SJCRH30 (cell line): ENCODE data around the gene GCFC2. TPM values are rescaled to one million over a fixed set of nuclear protein-coding genes. Genes with fewer than 3 reads are reported as not detected.

Source experiments
- DNase-seq, 2 experiments: peaks; one replicate each; pipeline ENCODE4 v3.0.0-alpha.2; 2015 to 2020
- H3K27ac ChIP-seq: fragments of 250-450 bp; sonication (Bioruptor Pico); 2 replicates; pipeline ENCODE4 v1.5.1; 2020; ENCODE audit warnings: mild to moderate bottlenecking, moderate library complexity
- H3K27me3 ChIP-seq: fragments of 250-450 bp; sonication (Bioruptor Pico); 2 replicates; pipeline ENCODE4 v1.5.1; 2020; ENCODE audit warnings: mild to moderate bottlenecking, moderate library complexity
- H3K36me3 ChIP-seq: fragments of 250-450 bp; sonication (Bioruptor Pico); 2 replicates; pipeline ENCODE4 v1.5.1; 2020; ENCODE audit warnings: mild to moderate bottlenecking, moderate library complexity
- H3K4me1 ChIP-seq: fragments of 250-450 bp; sonication (Bioruptor Pico); 2 replicates; pipeline ENCODE4 v1.5.1; 2020; ENCODE audit warnings: mild to moderate bottlenecking, moderate library complexity
- H3K4me3 ChIP-seq: fragments of 250-450 bp; sonication (Bioruptor Pico); 2 replicates; pipeline ENCODE4 v1.5.1; 2020; ENCODE audit warnings: mild to moderate bottlenecking, moderate library complexity
- H3K9me3 ChIP-seq: fragments of 250-450 bp; sonication (Bioruptor Pico); replicated peaks from 2 replicates; pipeline ENCODE4 v1.5.1; 2020; ENCODE audit warnings: mild to moderate bottlenecking, moderate library complexity
- total RNA-seq: library from RNA; depleted of rRNA; stranded (reverse); fragments of >200 nt; shearing (Covaris generic); gene quantifications from 2 replicates; pipeline ENCODE4 v1.2.3, GENCODE V29; 2014; rRNA removed

The GCFC2 gene
- total RNA-seq, 1 experiment from 2014 or later: 41.1 TPM

DNA sequence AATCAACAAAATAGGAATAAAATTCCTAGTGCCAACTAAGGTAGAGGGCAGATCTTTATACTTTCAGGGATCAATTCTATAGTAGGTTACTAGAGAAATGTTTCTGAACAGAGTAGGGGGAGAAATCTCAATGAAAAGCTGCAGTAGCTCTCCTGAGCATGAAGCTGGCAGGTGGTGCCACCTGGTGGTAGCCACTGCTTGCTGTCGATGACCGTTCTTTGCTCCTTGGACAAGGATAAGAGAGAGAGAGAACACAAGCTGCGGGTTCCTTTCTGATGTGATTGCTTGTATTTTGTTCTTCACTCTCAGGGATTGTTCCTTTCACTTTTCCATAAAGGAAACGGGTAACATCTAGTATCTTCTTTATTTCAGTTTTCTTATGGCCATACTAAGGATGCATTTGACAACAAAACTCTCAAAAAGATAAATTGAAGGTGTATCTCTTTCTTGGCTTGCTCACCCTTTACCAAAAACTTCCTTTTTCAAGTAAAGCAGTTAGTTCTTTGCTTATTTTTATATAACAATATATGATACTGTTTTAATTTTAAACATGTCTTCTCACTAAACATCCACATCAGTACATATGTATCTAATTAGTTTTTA, 82.7 kb downstream of the GCFC2 start:
- no peaks in the 10 kb centered on the region for H3K4me1 ChIP-seq
- H3K4me3 ChIP-seq: no peak overlapping the region
- H3K9me3 ChIP-seq: no peaks in the 10 kb centered on the region
- no peak overlapping the region for H3K27ac ChIP-seq
- no peaks in the 10 kb centered on the region for H3K36me3 ChIP-seq
- H3K27me3 ChIP-seq: peaks cover 10% of the 10 kb centered on the region; the same call in 1 of the 2 replicates
- peak; percentile 72 to 84 for DNase-seq

DNA sequence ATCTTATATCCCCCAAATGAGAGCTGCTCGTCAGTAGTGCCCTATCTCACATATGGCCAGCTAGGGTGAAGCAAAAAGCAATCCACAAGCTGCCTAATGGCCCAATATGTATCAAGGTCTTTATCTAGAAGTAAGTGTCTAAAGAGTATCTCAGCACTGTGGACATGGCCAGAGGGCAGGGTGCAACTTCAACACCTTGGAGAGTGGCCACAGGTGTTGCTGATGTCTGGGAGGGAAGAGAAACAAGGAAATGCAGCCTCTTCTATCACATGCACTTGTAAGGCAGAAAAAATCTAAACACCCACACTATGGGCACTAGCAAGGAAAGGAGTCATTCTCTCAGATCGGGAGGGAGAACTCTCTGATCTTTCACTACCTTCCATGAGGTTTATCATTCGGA, 87.8 kb downstream of the GCFC2 start:
- no peak for DNase-seq
- no peaks in the 10 kb centered on the region for H3K36me3 ChIP-seq
- H3K4me3 ChIP-seq: no peak overlapping the region
- no peaks in the 10 kb centered on the region for H3K9me3 ChIP-seq
- H3K27me3 ChIP-seq: peaks cover 6% of the 10 kb centered on the region; the same call in 1 of the 2 replicates
- no peak overlapping the region for H3K27ac ChIP-seq
- H3K4me1 ChIP-seq: no peaks in the 10 kb centered on the region

DNA sequence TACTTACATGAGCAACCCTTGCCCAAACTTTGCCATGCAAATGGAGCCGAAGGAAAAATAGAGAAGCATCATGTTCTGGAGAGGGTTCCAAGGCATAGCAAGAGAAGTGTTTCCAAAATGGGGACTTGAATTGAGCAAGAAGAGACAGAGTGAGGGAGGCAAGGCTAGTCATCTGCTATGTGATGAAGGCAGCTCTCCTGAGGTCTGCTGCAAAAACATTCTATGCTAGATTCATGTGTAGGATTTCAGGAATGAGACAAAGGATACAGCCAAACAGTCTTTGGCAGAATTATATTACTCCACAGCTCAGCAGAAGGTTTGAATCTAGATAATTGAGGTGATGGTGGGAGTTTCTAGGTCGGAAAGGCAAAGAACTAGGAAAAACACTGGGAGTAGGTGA, 88.2 kb downstream of the GCFC2 start:
- Histone ChIP-seq H3K4me3 (no peak overlapping the region), H3K27ac (no peak overlapping the region), H3K36me3 (no peaks in the 10 kb centered on the region), H3K4me1 (no peaks in the 10 kb centered on the region), H3K9me3 (no peaks in the 10 kb centered on the region), H3K27me3 (peaks cover 6% of the 10 kb centered on the region; the same call in 1 of the 2 replicates)
- DNase-seq: no peak

DNA sequence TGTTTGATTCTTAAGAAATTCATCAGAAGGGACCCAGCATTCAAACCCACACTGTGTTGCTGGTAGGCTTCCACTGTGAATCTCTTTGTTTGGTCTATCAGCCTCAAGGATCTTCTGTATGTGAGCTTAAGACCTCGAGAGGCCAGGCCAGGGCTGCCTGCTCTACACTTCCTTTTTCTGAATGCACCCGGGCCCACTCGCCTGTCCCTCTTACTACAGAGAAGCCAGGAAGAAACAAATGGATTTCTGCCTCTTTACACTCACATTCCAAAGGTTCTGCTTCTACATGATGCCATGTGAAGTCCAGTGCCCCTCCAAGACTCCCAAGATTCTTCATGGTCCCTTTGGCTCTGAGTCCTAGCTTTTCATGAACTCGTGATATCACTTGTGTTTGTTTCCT, 89.5 kb downstream of the GCFC2 start:
- Histone ChIP-seq H3K4me3 (no peak overlapping the region), H3K36me3 (no peaks in the 10 kb centered on the region), H3K27me3 (peaks cover 6% of the 10 kb centered on the region; the same call in 1 of the 2 replicates), H3K4me1 (no peaks in the 10 kb centered on the region), H3K9me3 (0 out of 2 replicates have a peak, but pooled peaks cover 2% of the 10 kb centered on the region), H3K27ac (no peak overlapping the region)
- DNase-seq: no peak

DNA sequence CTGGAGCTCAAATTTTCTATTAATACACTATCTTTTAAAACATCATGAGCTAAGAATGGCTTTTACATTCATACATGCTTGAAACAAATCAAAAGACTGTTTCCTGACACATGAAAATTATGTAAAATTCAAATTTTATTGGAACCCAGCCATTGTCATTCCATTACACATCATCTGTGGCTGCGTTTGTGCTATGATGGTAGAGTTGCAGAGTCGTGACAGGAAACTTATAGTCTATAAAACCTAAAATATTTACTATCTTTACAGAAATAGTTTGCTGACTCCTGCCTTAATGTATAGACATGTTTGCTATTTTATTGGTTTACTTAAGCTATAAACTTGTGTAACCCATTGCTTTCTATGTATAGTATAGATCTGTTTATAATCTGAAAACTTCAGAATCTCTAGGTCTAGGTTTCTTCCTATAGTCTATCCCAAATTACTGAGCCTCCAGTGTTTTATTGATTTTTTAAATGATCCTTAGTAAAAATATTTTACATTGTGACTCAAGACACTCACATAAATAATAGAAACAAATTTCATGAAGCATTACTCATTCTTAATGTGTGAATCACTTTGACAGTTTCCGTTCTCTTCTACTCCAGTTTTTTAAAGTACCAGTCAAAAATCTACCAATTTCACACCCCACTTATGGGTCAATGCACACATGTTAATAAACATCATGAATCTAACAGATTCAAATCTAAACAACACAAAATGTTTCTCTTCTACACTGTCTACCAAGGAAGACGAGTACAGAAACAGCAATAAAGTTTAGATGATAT, 90.6 kb downstream of the GCFC2 start:
- no peak for DNase-seq
- Histone ChIP-seq H3K27ac (no peak overlapping the region), H3K4me1 (no peaks in the 10 kb centered on the region), H3K36me3 (no peaks in the 10 kb centered on the region), H3K4me3 (no peak overlapping the region), H3K9me3 (0 out of 2 replicates have a peak, but pooled peaks cover 2% of the 10 kb centered on the region), H3K27me3 (peaks cover 6% of the 10 kb centered on the region; the same call in 1 of the 2 replicates)

DNA sequence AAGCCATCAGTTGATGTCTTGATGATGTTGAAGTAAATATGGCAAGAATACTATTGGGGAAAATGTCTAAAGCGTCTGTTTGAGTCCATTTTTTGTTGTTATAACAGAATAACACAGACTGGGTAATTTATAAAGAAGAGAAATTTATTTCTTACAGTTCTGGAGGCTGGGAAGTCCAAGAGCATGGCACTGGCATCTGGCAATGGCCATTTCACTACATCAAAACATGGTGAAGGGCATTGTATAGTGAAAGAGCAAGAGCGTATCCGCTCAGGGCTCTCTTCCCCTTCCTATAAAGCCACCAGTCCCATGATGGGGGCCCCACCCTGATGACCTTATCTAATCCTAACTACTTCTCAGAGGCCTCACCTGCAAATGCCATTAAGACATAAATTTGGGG, 93.8 kb downstream of the GCFC2 start:
- H3K27ac ChIP-seq: no peak overlapping the region
- H3K4me1 ChIP-seq: no peaks in the 10 kb centered on the region
- no peaks in the 10 kb centered on the region for H3K36me3 ChIP-seq
- no peak for DNase-seq
- H3K4me3 ChIP-seq: no peak overlapping the region
- H3K27me3 ChIP-seq: no peaks in the 10 kb centered on the region
- H3K9me3 ChIP-seq: 0 out of 2 replicates have a peak, but pooled peaks cover 2% of the 10 kb centered on the region

DNA sequence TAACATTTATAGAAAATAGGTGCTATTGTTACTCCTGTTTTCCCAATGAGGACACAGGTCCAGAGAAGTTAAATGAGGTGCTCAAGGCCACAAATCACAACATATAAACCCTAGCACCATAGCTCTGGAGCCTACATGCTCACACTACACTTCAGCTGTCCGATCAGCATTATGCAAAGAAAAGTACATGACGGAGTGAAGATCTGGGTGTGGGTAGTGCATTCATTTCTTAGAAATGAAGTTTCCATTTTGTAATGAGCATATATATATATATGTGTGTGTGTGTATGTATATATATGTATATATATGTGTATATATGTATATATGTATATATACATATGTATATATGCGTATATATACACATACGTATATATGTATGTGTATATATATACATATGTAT, 94.3 kb downstream of the GCFC2 start:
- Histone ChIP-seq H3K9me3 (0 out of 2 replicates have a peak, but pooled peaks cover 2% of the 10 kb centered on the region), H3K27ac (no peak overlapping the region), H3K27me3 (no peaks in the 10 kb centered on the region), H3K4me1 (no peaks in the 10 kb centered on the region), H3K4me3 (no peak overlapping the region), H3K36me3 (no peaks in the 10 kb centered on the region)
- no peak for DNase-seq

DNA sequence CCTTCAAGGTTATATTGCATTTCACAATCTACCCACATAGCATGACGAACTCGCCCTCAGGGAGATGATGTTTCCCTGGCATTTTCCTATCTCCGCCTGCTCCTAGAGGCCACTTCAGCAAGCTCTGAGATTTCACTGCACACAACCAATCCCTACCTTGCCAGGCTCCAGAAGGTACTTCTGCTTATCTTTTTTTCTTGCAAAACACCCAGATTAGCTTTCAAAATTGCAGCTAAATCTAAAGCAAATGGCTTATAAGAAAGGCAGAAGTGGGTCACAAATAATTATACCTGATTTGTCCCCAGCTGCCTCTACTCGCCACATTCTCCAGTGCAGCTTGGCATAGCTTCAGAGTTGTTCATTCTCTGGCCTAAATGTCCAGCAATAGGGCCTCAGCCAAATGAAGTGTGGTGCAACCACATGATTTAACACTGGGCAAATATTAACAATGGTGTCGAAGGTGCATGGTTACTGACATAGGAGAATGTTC, 96.5 kb downstream of the GCFC2 start:
- Histone ChIP-seq H3K4me1 (no peaks in the 10 kb centered on the region), H3K4me3 (no peak overlapping the region), H3K27me3 (no peaks in the 10 kb centered on the region), H3K36me3 (no peaks in the 10 kb centered on the region), H3K27ac (no peak overlapping the region), H3K9me3 (0 out of 2 replicates have a peak, but pooled peaks cover 2% of the 10 kb centered on the region)
- DNase-seq: no peak

DNA sequence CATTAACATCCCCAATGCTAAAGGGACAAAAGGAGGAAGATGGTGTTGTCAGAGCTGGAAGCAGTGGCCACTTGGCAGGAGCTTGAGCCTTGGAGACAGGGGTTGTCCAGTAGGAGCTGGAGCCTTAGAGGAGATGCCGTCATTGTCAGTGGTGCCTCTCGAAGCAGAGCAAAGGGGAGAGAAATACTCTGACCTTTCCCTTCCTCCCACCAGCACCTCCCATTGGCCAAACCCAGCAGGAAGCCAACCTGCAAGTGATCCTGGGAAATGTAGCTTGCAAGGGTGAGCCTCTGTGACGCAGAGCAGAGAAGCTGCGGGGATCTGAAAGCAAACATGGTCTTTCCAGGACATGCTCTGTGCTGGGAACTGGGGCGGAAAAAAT, 97.9 kb downstream of the GCFC2 start:
- H3K4me3 ChIP-seq: no peak overlapping the region
- no peaks in the 10 kb centered on the region for H3K36me3 ChIP-seq
- 0 out of 2 replicates have a peak, but pooled peaks cover 2% of the 10 kb centered on the region for H3K9me3 ChIP-seq
- DNase-seq: no peak
- H3K27ac ChIP-seq: no peak overlapping the region
- peaks cover 4% of the 10 kb centered on the region; the same call in 1 of the 2 replicates for H3K4me1 ChIP-seq
- peaks cover 1% of the 10 kb centered on the region; the same call in 1 of the 2 replicates for H3K27me3 ChIP-seq

Other genes starting within 250 kb of the GCFC2 start
- gene EVA1A, start 150.0 kb downstream of the GCFC2 start, total RNA-seq: not detected in 2 replicates
- gene MRPL19, start 64.1 kb downstream of the GCFC2 start, total RNA-seq: 74.5 and 85.9 TPM in 2 replicates